ENCODE results near the gene GAL.

The GAL gene

DNA sequence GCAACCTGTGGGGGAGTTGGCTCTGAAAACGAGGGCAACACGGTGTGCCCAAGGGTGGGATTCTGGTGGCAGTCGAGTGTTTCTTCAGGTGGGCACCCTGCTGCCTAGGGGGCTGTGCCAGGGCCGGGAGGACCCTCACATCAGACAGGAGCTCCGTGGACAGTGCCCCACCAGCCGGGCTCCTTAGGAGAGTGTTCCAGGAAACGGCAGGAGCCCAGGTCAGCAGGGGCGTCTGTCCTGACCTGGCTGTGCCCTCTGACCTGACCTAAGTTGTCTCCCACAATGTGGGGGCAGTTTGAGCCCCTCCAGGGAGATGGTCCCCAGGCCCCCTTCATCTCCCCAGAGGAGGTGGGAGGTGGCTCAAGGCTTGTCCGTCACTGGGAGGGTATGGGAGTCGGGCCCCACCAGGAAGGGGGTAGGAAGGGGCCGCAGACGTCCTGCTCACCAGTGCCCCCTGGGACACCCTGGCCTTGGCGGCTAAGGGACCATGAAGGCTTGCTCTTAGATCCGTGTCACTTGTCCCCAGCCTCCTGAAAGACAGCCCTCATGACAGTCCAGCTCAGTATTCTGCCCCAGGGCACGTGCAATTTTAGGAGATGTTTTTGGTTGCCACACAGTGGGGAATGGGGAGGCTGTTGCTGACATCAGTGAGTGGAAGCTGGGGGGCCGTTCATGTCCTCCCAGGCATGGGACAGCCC is 32.2 kb upstream of the GAL start:
- Histone ChIP-seq H3K27me3 (ENCODE audit: insufficient read depth, low read length) (no peaks in the 10 kb centered on the region), H3K4me1 (ENCODE audit: insufficient read depth, low read length) (no peaks in the 10 kb centered on the region; the same call in 1 of the 2 replicates), H3K27ac (ENCODE audit: low read length) (no peak overlapping the region), H3K9ac (ENCODE audit: low read depth, low read length) (no peak overlapping the region), H3K4me3 (ENCODE audit: low read length) (no peak overlapping the region), H3K9me3 (ENCODE audit: insufficient read depth, low read depth, low read length) (0 out of 2 replicates have a peak, but pooled peaks cover 4% of the 10 kb centered on the region), H3K36me3 (ENCODE audit: insufficient read depth, low read depth, low read length) (no peaks in the 10 kb centered on the region)

- Histone ChIP-seq H3K4me3 (ENCODE audit: low read length) (no peak overlapping the region), H3K9ac (ENCODE audit: low read depth, low read length) (no peak overlapping the region), H3K4me1 (ENCODE audit: insufficient read depth, low read length) (no peaks in the 10 kb centered on the region; the same call in 1 of the 2 replicates), H3K27ac (ENCODE audit: low read length) (no peak overlapping the region), H3K36me3 (ENCODE audit: insufficient read depth, low read depth, low read length) (no peaks in the 10 kb centered on the region), H3K9me3 (ENCODE audit: insufficient read depth, low read depth, low read length) (0 out of 2 replicates have a peak, but pooled peaks cover 4% of the 10 kb centered on the region), H3K27me3 (ENCODE audit: insufficient read depth, low read length) (no peaks in the 10 kb centered on the region)
These were observed 31.6 kb upstream of the GAL start for GRCh38 chr11:68652683-68653156.

DNA sequence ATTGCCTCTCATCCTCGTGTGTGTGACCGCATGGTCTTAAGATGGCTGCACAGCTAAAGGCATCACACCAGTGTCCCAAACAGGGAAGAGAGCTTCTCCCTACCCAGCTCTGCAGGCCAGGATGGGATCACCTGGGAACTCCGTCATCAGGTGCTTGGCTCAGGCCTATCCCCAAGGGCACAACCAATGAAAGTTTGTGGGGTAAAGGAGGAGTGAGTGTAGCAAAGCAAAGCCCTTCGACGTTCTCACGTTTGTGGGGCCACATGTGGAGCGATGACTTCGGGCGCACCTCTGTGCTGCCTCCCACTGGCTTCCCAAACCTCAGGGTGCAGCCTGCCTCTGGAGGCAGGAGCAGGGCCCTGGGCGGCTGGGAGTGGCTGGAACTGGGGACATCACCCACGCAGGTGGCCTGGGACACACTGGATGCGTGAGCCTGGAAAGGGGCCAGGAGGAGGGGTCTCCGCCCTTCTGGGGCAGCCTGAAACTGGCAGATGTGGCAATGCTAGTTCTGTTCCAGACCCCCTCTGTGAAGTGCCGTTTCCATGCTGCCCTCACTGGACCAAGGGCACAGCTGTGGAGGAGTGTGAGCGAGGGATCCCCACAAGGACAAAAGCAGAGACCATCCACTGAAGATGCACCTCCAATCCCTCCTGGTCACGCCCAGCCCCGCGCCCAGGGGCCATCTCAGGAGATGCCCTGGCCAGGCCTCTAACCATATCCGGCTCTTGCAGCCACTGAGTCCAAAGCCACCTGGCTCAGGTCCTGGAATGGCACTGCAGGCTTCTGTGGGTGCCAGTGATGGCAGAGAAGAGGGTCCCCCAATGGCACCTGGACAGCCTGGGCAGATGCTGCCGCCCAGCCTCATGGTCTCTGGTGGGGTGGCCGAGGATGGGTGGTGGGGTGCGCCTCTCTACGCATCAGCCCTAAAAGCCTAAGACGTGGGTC is 30.6 kb upstream of the GAL start:
- H3K9ac ChIP-seq (ENCODE audit: low read depth, low read length): no peak overlapping the region

DNA sequence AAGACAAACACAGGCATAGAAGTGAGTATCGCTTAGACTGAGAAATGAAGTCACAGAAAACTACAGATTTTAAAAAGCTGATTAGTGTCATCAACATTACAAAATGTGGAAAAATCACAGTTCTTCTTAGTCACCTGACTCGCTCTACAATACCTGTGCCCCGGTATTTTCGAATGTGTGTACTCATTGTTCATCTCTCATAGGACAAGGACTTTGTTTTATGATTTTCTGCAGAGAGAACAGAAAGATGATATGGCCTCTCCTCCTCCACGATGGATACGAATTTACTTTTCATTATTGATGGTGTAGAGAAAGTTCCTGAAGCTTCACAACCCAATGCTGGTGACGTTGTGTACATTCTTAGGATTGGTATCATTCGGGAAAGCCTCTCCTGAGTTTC is 29.4 kb upstream of the GAL start:
- no peak overlapping the region for H3K27ac ChIP-seq (ENCODE audit: low read length)
- H3K9ac ChIP-seq (ENCODE audit: low read depth, low read length): no peak overlapping the region
- 0 out of 2 replicates have a peak, but pooled peaks cover 4% of the 10 kb centered on the region for H3K9me3 ChIP-seq (ENCODE audit: insufficient read depth, low read depth, low read length)
- H3K27me3 ChIP-seq (ENCODE audit: insufficient read depth, low read length): no peaks in the 10 kb centered on the region
- no peak overlapping the region for H3K4me3 ChIP-seq (ENCODE audit: low read length)
- no peaks in the 10 kb centered on the region; the same call in 1 of the 2 replicates for H3K4me1 ChIP-seq (ENCODE audit: insufficient read depth, low read length)
- no peaks in the 10 kb centered on the region for H3K36me3 ChIP-seq (ENCODE audit: insufficient read depth, low read depth, low read length)

More for the DNA sequence above, 30.6 kb upstream of the GAL start:
- H3K36me3 ChIP-seq (ENCODE audit: insufficient read depth, low read depth, low read length): no peaks in the 10 kb centered on the region
- H3K27me3 ChIP-seq (ENCODE audit: insufficient read depth, low read length): no peaks in the 10 kb centered on the region
- no peaks in the 10 kb centered on the region; the same call in 1 of the 2 replicates for H3K4me1 ChIP-seq (ENCODE audit: insufficient read depth, low read length)
- H3K4me3 ChIP-seq (ENCODE audit: low read length): no peak overlapping the region
- 0 out of 2 replicates have a peak, but pooled peaks cover 4% of the 10 kb centered on the region for H3K9me3 ChIP-seq (ENCODE audit: insufficient read depth, low read depth, low read length)
- H3K27ac ChIP-seq (ENCODE audit: low read length): no peak overlapping the region

- H3K9ac ChIP-seq (ENCODE audit: low read depth, low read length): no peak overlapping the region
- H3K9me3 ChIP-seq (ENCODE audit: insufficient read depth, low read depth, low read length): 0 out of 2 replicates have a peak, but pooled peaks cover 4% of the 10 kb centered on the region
- H3K27ac ChIP-seq (ENCODE audit: low read length): no peak overlapping the region
- no peaks in the 10 kb centered on the region for H3K27me3 ChIP-seq (ENCODE audit: insufficient read depth, low read length)
- H3K4me3 ChIP-seq (ENCODE audit: low read length): no peak overlapping the region
- no peaks in the 10 kb centered on the region for H3K36me3 ChIP-seq (ENCODE audit: insufficient read depth, low read depth, low read length)
- no peaks in the 10 kb centered on the region; the same call in 1 of the 2 replicates for H3K4me1 ChIP-seq (ENCODE audit: insufficient read depth, low read length)
These were observed 28.9 kb upstream of the GAL start for GRCh38 chr11:68655406-68655805.

GRCh38 chr11:68655806-68656205 is 28.5 kb upstream of the GAL start:
- Histone ChIP-seq H3K9me3 (ENCODE audit: insufficient read depth, low read depth, low read length) (0 out of 2 replicates have a peak, but pooled peaks cover 4% of the 10 kb centered on the region), H3K27ac (ENCODE audit: low read length) (no peak overlapping the region), H3K4me3 (ENCODE audit: low read length) (no peak overlapping the region), H3K36me3 (ENCODE audit: insufficient read depth, low read depth, low read length) (no peaks in the 10 kb centered on the region), H3K27me3 (ENCODE audit: insufficient read depth, low read length) (no peaks in the 10 kb centered on the region), H3K4me1 (ENCODE audit: insufficient read depth, low read length) (no peaks in the 10 kb centered on the region; the same call in 1 of the 2 replicates), H3K9ac (ENCODE audit: low read depth, low read length) (no peak overlapping the region)

- Histone ChIP-seq H3K9me3 (ENCODE audit: insufficient read depth, low read depth, low read length) (0 out of 2 replicates have a peak, but pooled peaks cover 4% of the 10 kb centered on the region), H3K9ac (ENCODE audit: low read depth, low read length) (no peak overlapping the region), H3K36me3 (ENCODE audit: insufficient read depth, low read depth, low read length) (no peaks in the 10 kb centered on the region), H3K4me1 (ENCODE audit: insufficient read depth, low read length) (no peaks in the 10 kb centered on the region), H3K27ac (ENCODE audit: low read length) (no peak overlapping the region), H3K27me3 (ENCODE audit: insufficient read depth, low read length) (no peaks in the 10 kb centered on the region), H3K4me3 (ENCODE audit: low read length) (no peak overlapping the region)
These were observed 27.1 kb upstream of the GAL start for GRCh38 chr11:68657021-68657780.

- Histone ChIP-seq H3K9me3 (ENCODE audit: insufficient read depth, low read depth, low read length) (0 out of 2 replicates have a peak, but pooled peaks cover 7% of the 10 kb centered on the region), H3K4me3 (ENCODE audit: low read length) (no peak overlapping the region), H3K4me1 (ENCODE audit: insufficient read depth, low read length) (no peaks in the 10 kb centered on the region), H3K27me3 (ENCODE audit: insufficient read depth, low read length) (no peaks in the 10 kb centered on the region), H3K27ac (ENCODE audit: low read length) (no peak overlapping the region), H3K36me3 (ENCODE audit: insufficient read depth, low read depth, low read length) (no peaks in the 10 kb centered on the region), H3K9ac (ENCODE audit: low read depth, low read length) (no peak overlapping the region)
These were observed 26.2 kb upstream of the GAL start for GRCh38 chr11:68658097-68658496.

GRCh38 chr11:68658661-68659060 is 25.7 kb upstream of the GAL start:
- Histone ChIP-seq H3K27ac (ENCODE audit: low read length) (no peak overlapping the region), H3K36me3 (ENCODE audit: insufficient read depth, low read depth, low read length) (no peaks in the 10 kb centered on the region), H3K4me3 (ENCODE audit: low read length) (no peak overlapping the region), H3K4me1 (ENCODE audit: insufficient read depth, low read length) (no peaks in the 10 kb centered on the region), H3K9me3 (ENCODE audit: insufficient read depth, low read depth, low read length) (0 out of 2 replicates have a peak, but pooled peaks cover 7% of the 10 kb centered on the region), H3K9ac (ENCODE audit: low read depth, low read length) (no peak overlapping the region), H3K27me3 (ENCODE audit: insufficient read depth, low read length) (no peaks in the 10 kb centered on the region)

GRCh38 chr11:68659158-68659921 is 25.0 kb upstream of the GAL start:
- H3K4me3 ChIP-seq (ENCODE audit: low read length): no peak overlapping the region
- H3K27me3 ChIP-seq (ENCODE audit: insufficient read depth, low read length): no peaks in the 10 kb centered on the region
- no peaks in the 10 kb centered on the region for H3K36me3 ChIP-seq (ENCODE audit: insufficient read depth, low read depth, low read length)
- no peak overlapping the region for H3K9ac ChIP-seq (ENCODE audit: low read depth, low read length)
- no peak overlapping the region for H3K27ac ChIP-seq (ENCODE audit: low read length)
- no peaks in the 10 kb centered on the region for H3K4me1 ChIP-seq (ENCODE audit: insufficient read depth, low read length)
- 0 out of 2 replicates have a peak, but pooled peaks cover 7% of the 10 kb centered on the region for H3K9me3 ChIP-seq (ENCODE audit: insufficient read depth, low read depth, low read length)
